OCI-LY1 (cell line): Measurements from ENCODE around the gene ZNF106.

Experiments
- H2AFZ ChIP-seq: fragments of 200-600 bp; sonication (generic), shearing (Covaris generic); 2 replicates; pipeline ENCODE4 v1.6.0; 2014; ENCODE audit warnings: antibody characterized with exemption, mild to moderate bottlenecking, low read length
- H3F3A ChIP-seq: fragments of 200-600 bp; sonication (generic), shearing (Covaris generic); 2 replicates; pipeline ENCODE4 v1.6.0; 2014; ENCODE audit warnings: mild to moderate bottlenecking, antibody characterized with exemption, low read length, moderate library complexity; ENCODE audit not compliant: insufficient read depth
- H3K27ac ChIP-seq: fragments of 200-600 bp; sonication (generic); 2 replicates; pipeline ENCODE4 v1.5.1; 2014; ENCODE audit warnings: low read length, mixed run types, mild to moderate bottlenecking, low read depth; ENCODE audit not compliant: poor library complexity, severe bottlenecking
- H3K27me3 ChIP-seq: fragments of 200-600 bp; sonication (generic); 2 replicates; pipeline ENCODE4 v1.6.0; 2014; ENCODE audit warnings: antibody characterized with exemption, mild to moderate bottlenecking, low read length, moderate library complexity; ENCODE audit not compliant: insufficient read depth
- H3K36me3 ChIP-seq: fragments of 200-600 bp; sonication (generic); 2 replicates; pipeline ENCODE4 v1.6.1; 2014; ENCODE audit warnings: mild to moderate bottlenecking, antibody characterized with exemption, low read length, moderate library complexity, mixed read lengths; ENCODE audit not compliant: insufficient read depth
- H3K4me1 ChIP-seq: fragments of 200-600 bp; sonication (generic); 2 replicates; pipeline ENCODE4 v1.5.1; 2014; ENCODE audit warnings: mild to moderate bottlenecking, low read length, moderate library complexity; ENCODE audit not compliant: insufficient read depth, severe bottlenecking
- H3K4me2 ChIP-seq: fragments of 200-600 bp; sonication (generic), shearing (Covaris generic); 2 replicates; pipeline ENCODE4 v1.6.1; 2014; ENCODE audit warnings: low read length
- H3K4me3 ChIP-seq: fragments of 200-600 bp; sonication (generic); 2 replicates; pipeline ENCODE4 v1.5.1; 2014; ENCODE audit warnings: low read length, low read depth, mild to moderate bottlenecking, mixed read lengths; ENCODE audit not compliant: poor library complexity, severe bottlenecking
- H3K79me2 ChIP-seq: fragments of 200-600 bp; shearing (Covaris generic); 2 replicates; pipeline ENCODE4 v1.6.1; 2016; ENCODE audit warnings: mixed run types, low read length, mixed read lengths; ENCODE audit not compliant: insufficient read depth
- H3K9ac ChIP-seq: fragments of 200-600 bp; sonication (generic), shearing (Covaris generic); 2 replicates; pipeline ENCODE4 v1.6.1; 2014; ENCODE audit warnings: mild to moderate bottlenecking, low read length, mixed read lengths
- H3K9me2 ChIP-seq: fragments of 200-600 bp; sonication (generic), shearing (Covaris generic); 2 replicates; pipeline ENCODE4 v1.6.1; 2014; ENCODE audit warnings: low read depth, mild to moderate bottlenecking, low read length, mixed read lengths
- H3K9me3 ChIP-seq: fragments of 200-600 bp; shearing (Covaris generic); 2 replicates; pipeline ENCODE4 v1.6.1; 2014; ENCODE audit warnings: low read length, mixed read lengths
- H4K20me1 ChIP-seq: fragments of 200-600 bp; sonication (generic), shearing (Covaris generic); 2 replicates; pipeline ENCODE4 v1.6.0; 2016; ENCODE audit warnings: mild to moderate bottlenecking, low read length; ENCODE audit not compliant: insufficient read depth
- CTCF ChIP-seq: fragments of 200-600 bp; sonication (generic), shearing (Covaris generic); IDR thresholded peaks from 2 replicates; pipeline ENCODE4 v1.5.1; 2017; ENCODE audit warnings: mild to moderate bottlenecking, antibody characterized with exemption, low read length, moderate library complexity, mixed read lengths
- EZH2 ChIP-seq: fragments of 200-600 bp; sonication (generic), shearing (Covaris generic); IDR thresholded peaks from 2 replicates; pipeline ENCODE4 v1.8.0; 2017; ENCODE audit warnings: borderline replicate concordance, mixed run types, mild to moderate bottlenecking, antibody characterized with exemption, low read length, moderate library complexity, mixed read lengths

ZNF106 gene

GRCh38 chr15:42404461-42405235 lies 86.3 kb downstream of the ZNF106 start:
- Histone ChIP-seq H3F3A (no peaks in the 10 kb centered on the region), H3K36me3 (no peaks in the 10 kb centered on the region), H3K4me1 (peaks cover 18% of the 10 kb centered on the region), H2AFZ (no peak overlapping the region), H3K4me2 (no peak overlapping the region), H3K79me2 (no peaks in the 10 kb centered on the region), H3K27me3 (no peaks in the 10 kb centered on the region), H3K9me3 (no peaks in the 10 kb centered on the region), H3K9ac (no peak overlapping the region), H3K9me2 (no peaks in the 10 kb centered on the region), H3K27ac (no peak overlapping the region), H3K4me3 (no peak overlapping the region), H4K20me1 (no peaks in the 10 kb centered on the region)
- TF ChIP-seq CTCF (no peak), EZH2 (no peak)

- no peaks in the 10 kb centered on the region for H4K20me1 ChIP-seq
- H3K27ac ChIP-seq: no peak overlapping the region
- H3K79me2 ChIP-seq: no peaks in the 10 kb centered on the region
- H3K4me2 ChIP-seq: no peak overlapping the region
- H3K9ac ChIP-seq: no peak overlapping the region
- H3K4me1 ChIP-seq: peaks cover 18% of the 10 kb centered on the region
- no peak overlapping the region for H3K4me3 ChIP-seq
- H3F3A ChIP-seq: no peaks in the 10 kb centered on the region
- H3K9me3 ChIP-seq: no peaks in the 10 kb centered on the region
- H2AFZ ChIP-seq: no peak overlapping the region
- H3K36me3 ChIP-seq: no peaks in the 10 kb centered on the region
- no peaks in the 10 kb centered on the region for H3K9me2 ChIP-seq
- no peaks in the 10 kb centered on the region for H3K27me3 ChIP-seq
- TF ChIP-seq CTCF (no peak), EZH2 (no peak)
These were observed 87.6 kb downstream of the ZNF106 start for GRCh38 chr15:42403389-42403788.

GRCh38 chr15:42402455-42403205 lies 88.3 kb downstream of the ZNF106 start:
- TF ChIP-seq CTCF (no peak), EZH2 (no peak)
- Histone ChIP-seq H3K36me3 (no peaks in the 10 kb centered on the region), H3K4me1 (peaks cover 18% of the 10 kb centered on the region), H3K79me2 (no peaks in the 10 kb centered on the region), H3K9me3 (no peaks in the 10 kb centered on the region), H3K4me3 (no peak overlapping the region), H4K20me1 (no peaks in the 10 kb centered on the region), H3K9me2 (no peaks in the 10 kb centered on the region), H2AFZ (no peak overlapping the region), H3K9ac (no peak overlapping the region), H3K27me3 (no peaks in the 10 kb centered on the region), H3K4me2 (no peak overlapping the region; the same call in 1 of the 2 replicates), H3K27ac (no peak overlapping the region), H3F3A (no peaks in the 10 kb centered on the region)
